Right cardiac atrium (tissue), 5 donors: Measurements from ENCODE around the gene ASXL1. TPM values are rescaled to one million over a fixed set of nuclear protein-coding genes. Genes with fewer than 3 reads are reported as not detected.
"Not testable (repeated sequence)": the region's sequence is repeated elsewhere in the genome, so short reads cannot be mapped to it uniquely, and the experiment has no call there.

Experiments used
- ATAC-seq, 2 donors: fragments of 200-7000 bp; cut with Tn5 transposase; one replicate each; pipeline versions ENCODE4 v1.8.0 to v1.9.1; 2020; ENCODE audit warnings: moderate library complexity in 2 of 2, mild to moderate bottlenecking in 1 of 2
- DNase-seq, 3 donors: peaks; one replicate each; pipeline ENCODE4 v3.0.0-alpha.2; 2020
- H3K27ac ChIP-seq: one replicate; pipeline ENCODE4 v1.5.1; 2013; ENCODE audit warnings: mild to moderate bottlenecking, low read length, control low read depth, moderate library complexity
- H3K27me3 ChIP-seq: one replicate; pipeline ENCODE4 v1.6.1; 2013; ENCODE audit not compliant: control insufficient read depth, insufficient read depth
- H3K4me1 ChIP-seq: one replicate; pipeline ENCODE4 v1.6.1; 2013; ENCODE audit warnings: low read length; ENCODE audit not compliant: control insufficient read depth, insufficient read depth
- H3K4me3 ChIP-seq: one replicate; pipeline ENCODE4 v1.5.1; 2013; ENCODE audit warnings: low read length, control low read depth
- H3K9me3 ChIP-seq: one replicate; pipeline ENCODE4 v1.6.1; 2013; ENCODE audit warnings: low read length; ENCODE audit not compliant: control insufficient read depth
- WGBS: extraction: QIAGEN DNeasy Blood & Tissue Kit; methylation state at CpG from one replicate; pipeline ENCODE4 v1.1.7; 2013; 5-methylcytosine and 5-hydroxymethylcytosine counted together
- intact Hi-C, 4 donors: fragments of 100-400 bp; cut with DNase I; formaldehyde crosslinking; loops; one replicate each; pipeline versions ENCODE4 v1.11.0 to v1.14.0; 2022 to 2023
- polyA plus RNA-seq: library from polyadenylated mRNA; stranded (reverse); fragments of 200-250 nt; gene quantifications from one replicate; pipeline ENCODE4 v1.2.3, GENCODE V29; 2013
- total RNA-seq, 4 donors: library from RNA; stranded (reverse); fragmentation: NEBNext Ultra II Directional; extraction: Animal tissue kit (Norgen Biotek cat#: 25700); gene quantifications; one replicate each; pipeline ENCODE4 v1.2.1, GENCODE V29; 2021
- donor health status: healthy with polysubstance abuse.
- donor health status: DM: no; HTN: yes; CAD: no.
- donor health status: DM: no; HTN: no; CAD: no.
- donor health status: DM: no; HTN: yes; CAD: no; lungs with severe emphysema.
- donor health status: DM: yes; HTN: yes; CAD: no.

Gene ASXL1
- total and polyA plus RNA-seq, 5 donors = 19.1 to 51.3 (median 37.0) TPM

- no peak for DNase-seq
- Histone ChIP-seq H3K27ac (no peak overlapping the region), H3K4me1 (peaks cover 7% of the 10 kb centered on the region), H3K4me3 (no peak overlapping the region), H3K9me3 (no peaks in the 10 kb centered on the region), H3K27me3 (no peaks in the 10 kb centered on the region)
- intact Hi-C loops = loop anchor here in 1 of 4 donors (10.0 kb wide), 1 partner anchor 121 kb away; no protein-coding TSS in a partner anchor
- WGBS = 68% methylated on average over 2 of the region's 2 CpGs
- no peak for ATAC-seq
These were observed 5.4 kb downstream of the ASXL1 start for GRCh38 chr20:32363492-32363891.

- no peaks in the 10 kb centered on the region for H3K9me3 ChIP-seq
- peaks cover 9% of the 10 kb centered on the region for H3K4me1 ChIP-seq
- ATAC-seq (no peak), DNase-seq (no peak)
- WGBS = 76% methylated on average over 7 of the region's 7 CpGs
- no peaks in the 10 kb centered on the region for H3K27me3 ChIP-seq
- H3K4me3 ChIP-seq = no peak overlapping the region
- H3K27ac ChIP-seq = no peak overlapping the region
- intact Hi-C loops = loop anchor here in 1 of 4 donors (10.0 kb wide), 1 partner anchor 120 kb away; no protein-coding TSS in a partner anchor
These were observed 6.5 kb downstream of the ASXL1 start for GRCh38 chr20:32364554-32365208.

- H3K27ac ChIP-seq = no peak overlapping the region
- no peak for ATAC-seq
- peaks cover 9% of the 10 kb centered on the region for H3K4me1 ChIP-seq
These were observed 7.4 kb downstream of the ASXL1 start for GRCh38 chr20:32365564-32365963.

GRCh38 chr20:32366380-32366779 lies 8.2 kb downstream of the ASXL1 start:
- Histone ChIP-seq H3K4me3 (no peak overlapping the region), H3K27ac (no peak overlapping the region), H3K27me3 (no peaks in the 10 kb centered on the region), H3K4me1 (peaks cover 9% of the 10 kb centered on the region), H3K9me3 (no peaks in the 10 kb centered on the region)
- DNase-seq (no peak), ATAC-seq (no peak)
- intact Hi-C loops = loop anchor here in 1 of 4 donors (10.0 kb wide), 1 partner anchor 118 kb away; no protein-coding TSS in a partner anchor
- WGBS = 78% methylated on average over 2 of the region's 2 CpGs

More at GRCh38 chr20:32365564-32365963, 7.4 kb downstream of the ASXL1 start:
- no peak for DNase-seq
- intact Hi-C loops = loop anchor here in 1 of 4 donors (10.0 kb wide), 1 partner anchor 119 kb away; no protein-coding TSS in a partner anchor
- WGBS = 55% methylated on average over 5 of the region's 5 CpGs
- Histone ChIP-seq H3K27me3 (no peaks in the 10 kb centered on the region), H3K9me3 (no peaks in the 10 kb centered on the region), H3K4me3 (no peak overlapping the region)

- H3K9me3 ChIP-seq = no peaks in the 10 kb centered on the region
- ATAC-seq (no peak), DNase-seq (no peak)
- H3K27me3 ChIP-seq = no peaks in the 10 kb centered on the region
- H3K4me3 ChIP-seq = no peak overlapping the region
- no peak overlapping the region for H3K27ac ChIP-seq
- intact Hi-C loops = loop anchor here in 1 of 4 donors (10.0 kb wide), 1 partner anchor 116 kb away; no protein-coding TSS in a partner anchor
- H3K4me1 ChIP-seq = peaks cover 9% of the 10 kb centered on the region
These were observed 10.2 kb downstream of the ASXL1 start for GRCh38 chr20:32368323-32368722.

GRCh38 chr20:32368925-32369324 lies 10.8 kb downstream of the ASXL1 start:
- no peaks in the 10 kb centered on the region for H3K9me3 ChIP-seq
- no peak for ATAC-seq
- intact Hi-C loops = loop anchor here in 1 of 4 donors (10.0 kb wide), 1 partner anchor 116 kb away; no protein-coding TSS in a partner anchor
- peaks cover 5% of the 10 kb centered on the region for H3K4me1 ChIP-seq
- H3K4me3 ChIP-seq = no peak overlapping the region
- WGBS = 79% methylated on average over 6 of the region's 6 CpGs
- no peak for DNase-seq
- no peaks in the 10 kb centered on the region for H3K27me3 ChIP-seq
- no peak overlapping the region for H3K27ac ChIP-seq

- DNase-seq = no peak
These were observed 12.8 kb downstream of the ASXL1 start for GRCh38 chr20:32370897-32371296.

GRCh38 chr20:32378461-32378860 lies 20.3 kb downstream of the ASXL1 start:
- 55% methylated on average over 2 of the region's 2 CpGs for WGBS
- H3K27ac ChIP-seq = no peak overlapping the region
- H3K4me3 ChIP-seq = no peak overlapping the region
- ATAC-seq (no peak), DNase-seq (no peak)
- no peaks in the 10 kb centered on the region for H3K27me3 ChIP-seq
- intact Hi-C loops = no loop called here
- H3K4me1 ChIP-seq = peaks cover 2% of the 10 kb centered on the region
- no peaks in the 10 kb centered on the region for H3K9me3 ChIP-seq

More at GRCh38 chr20:32370897-32371296, 12.8 kb downstream of the ASXL1 start:
- H3K27ac ChIP-seq = no peak overlapping the region
- no peak for ATAC-seq
- no peaks in the 10 kb centered on the region for H3K9me3 ChIP-seq
- peaks cover 5% of the 10 kb centered on the region for H3K4me1 ChIP-seq
- WGBS = 96% methylated on average over 2 of the region's 2 CpGs
- no peak overlapping the region for H3K4me3 ChIP-seq
- H3K27me3 ChIP-seq = no peaks in the 10 kb centered on the region
- intact Hi-C loops = no loop called here

GRCh38 chr20:32380037-32380436 lies 21.9 kb downstream of the ASXL1 start:
- H3K27ac ChIP-seq, DNase-seq, H3K9me3 ChIP-seq, intact Hi-C loops, ATAC-seq, H3K4me3 ChIP-seq, H3K27me3 ChIP-seq, H3K4me1 ChIP-seq: not testable (repeated sequence)
- WGBS = 97% methylated on average over 9 of the region's 9 CpGs

GRCh38 chr20:32380745-32381144 lies 22.6 kb downstream of the ASXL1 start:
- ATAC-seq (no peak), DNase-seq (no peak)
- Histone ChIP-seq H3K4me1 (peaks cover 2% of the 10 kb centered on the region), H3K9me3 (no peaks in the 10 kb centered on the region), H3K27me3 (no peaks in the 10 kb centered on the region), H3K27ac (no peak overlapping the region), H3K4me3 (no peak overlapping the region)
- 90% methylated on average over 3 of the region's 3 CpGs for WGBS
- intact Hi-C loops = no loop called here

- DNase-seq = no peak
- H3K27me3 ChIP-seq = no peaks in the 10 kb centered on the region
- H3K27ac ChIP-seq = no peak overlapping the region
- H3K4me1 ChIP-seq = peaks cover 3% of the 10 kb centered on the region
- no peak overlapping the region for H3K4me3 ChIP-seq
- intact Hi-C loops = no loop called here
- H3K9me3 ChIP-seq = no peaks in the 10 kb centered on the region
- WGBS = 91% methylated on average over 11 of the region's 11 CpGs
- no peak for ATAC-seq
These were observed 24.2 kb downstream of the ASXL1 start for GRCh38 chr20:32382102-32382950.
